ENCODE data around the gene PTPRT.
"Not testable (repeated sequence)": the region's sequence is repeated elsewhere in the genome, so short reads cannot be mapped to it uniquely, and the experiment has no call there.

PTPRT gene

DNA sequence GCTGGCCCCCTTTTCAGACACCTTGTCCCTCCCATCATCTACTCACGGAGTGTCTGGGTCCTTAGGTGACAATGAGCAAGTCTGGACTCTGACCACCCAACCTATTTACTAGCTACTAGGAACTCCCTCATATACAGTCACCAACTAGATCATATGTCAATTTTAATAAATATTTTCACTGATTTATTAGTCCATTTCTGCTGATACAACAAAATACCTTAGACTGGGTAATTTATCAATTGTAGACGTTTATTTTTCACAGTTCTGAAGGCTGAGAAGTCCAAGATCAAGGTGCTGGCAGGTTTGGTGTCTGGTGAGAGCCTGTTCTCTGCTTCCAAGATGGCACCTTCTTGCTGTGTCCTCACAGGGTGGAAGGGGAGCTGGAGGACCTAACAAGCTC, 229.7 kb downstream of the PTPRT start:
- DNase-seq: no peak

DNA sequence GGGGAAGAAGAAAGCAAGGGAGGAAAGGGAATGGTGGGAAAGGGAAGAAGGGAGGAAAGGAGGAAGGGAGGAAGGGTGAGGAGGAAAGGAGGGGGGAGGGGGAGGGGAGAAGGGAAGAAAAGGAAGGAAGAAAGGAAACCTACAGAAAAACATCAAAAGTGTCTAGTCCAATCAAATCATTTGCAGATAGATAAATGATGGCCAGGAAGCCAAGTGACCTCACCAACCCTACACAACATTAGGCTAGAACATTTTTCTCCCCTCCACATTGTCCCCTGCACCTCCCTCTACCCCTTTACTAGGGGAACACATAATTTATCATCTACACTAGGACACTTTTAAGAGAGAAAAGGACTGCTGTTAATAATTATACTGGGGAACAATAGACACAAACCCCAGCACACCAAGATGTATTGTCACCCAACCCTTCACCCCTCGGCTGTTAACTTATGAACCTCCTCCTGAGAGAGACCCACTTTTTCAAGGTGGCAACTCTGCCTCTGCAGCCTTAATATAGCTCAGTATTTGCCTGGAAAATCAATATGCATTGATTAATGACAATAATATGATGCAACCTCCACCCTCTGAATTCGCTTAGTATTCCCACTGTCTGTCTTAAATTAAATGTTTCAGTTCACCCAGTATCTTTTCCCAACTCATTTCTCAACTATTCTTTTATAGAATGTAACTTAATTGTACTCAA, 231.2 kb downstream of the PTPRT start:
- no peak for DNase-seq

DNA sequence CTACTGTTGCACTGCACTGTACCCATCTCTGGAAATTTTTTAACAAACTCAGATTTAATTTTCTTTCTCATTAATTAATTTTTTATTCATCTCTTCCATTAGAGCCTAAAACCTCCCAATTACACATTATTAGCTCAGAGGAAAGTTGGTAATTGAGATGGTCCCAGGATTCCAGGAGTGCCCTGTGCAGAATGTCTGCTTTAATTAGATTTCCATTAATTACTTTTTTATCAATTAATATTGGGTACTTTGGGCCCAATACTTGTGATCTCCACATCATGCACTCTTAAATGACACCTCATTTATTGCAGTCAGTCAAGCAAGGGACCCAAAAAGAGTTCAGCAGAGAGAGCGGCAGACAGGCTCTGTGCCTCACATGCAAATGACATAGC, 232.0 kb downstream of the PTPRT start:
- no peak for DNase-seq

DNA sequence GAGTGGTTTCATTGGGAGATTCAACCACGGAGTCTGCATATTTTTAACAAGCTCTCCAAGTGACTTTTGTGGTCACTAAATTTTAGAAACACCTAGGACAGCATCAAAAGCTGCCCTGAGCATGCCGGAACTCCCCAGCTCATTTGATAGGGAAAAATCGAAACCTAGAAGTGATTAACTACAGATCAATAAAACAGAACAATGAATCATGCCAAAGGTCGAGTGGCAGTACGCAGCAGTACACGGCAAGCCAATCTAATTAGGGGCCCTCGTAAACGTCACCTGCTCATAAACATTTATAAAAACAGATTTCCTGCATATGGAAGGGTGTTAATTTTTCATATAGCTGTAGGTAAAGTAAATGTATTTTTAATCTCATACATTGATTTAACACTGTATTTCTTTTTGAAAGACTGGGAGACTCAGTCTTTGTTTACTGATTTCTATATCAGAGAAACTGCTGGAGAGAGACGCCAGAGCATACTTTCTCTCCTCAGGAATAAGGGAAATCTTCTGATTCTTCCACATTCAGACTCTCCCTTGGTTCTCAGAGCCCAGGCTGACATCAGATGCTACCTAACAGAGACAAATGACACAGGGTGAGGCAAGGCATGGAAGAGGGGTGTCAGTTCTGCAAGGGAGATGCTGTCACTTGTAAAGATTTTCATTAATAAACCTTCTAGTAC, 232.5 kb downstream of the PTPRT start:
- DNase-seq: no peak

DNA sequence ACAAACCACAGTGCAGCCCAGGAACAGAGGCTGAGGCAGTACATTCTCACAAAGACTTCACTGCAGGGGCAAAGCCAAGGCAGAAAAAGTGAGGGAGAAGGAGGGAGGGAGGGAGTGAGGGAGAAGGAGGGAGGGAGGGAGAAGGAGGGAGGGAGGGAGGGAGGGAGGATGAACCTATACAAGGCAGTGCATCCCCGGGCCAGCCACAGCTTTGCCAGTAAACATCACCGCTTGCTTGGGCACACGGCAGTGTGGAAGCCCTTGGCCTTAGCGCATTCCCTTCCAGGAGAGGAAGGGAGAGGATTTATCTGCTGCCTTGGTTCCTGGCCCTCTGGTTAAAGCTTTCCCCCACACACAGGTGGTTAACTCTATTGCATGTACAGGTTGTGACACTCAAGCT, 234.0 kb downstream of the PTPRT start:
- DNase-seq: no peak

DNA sequence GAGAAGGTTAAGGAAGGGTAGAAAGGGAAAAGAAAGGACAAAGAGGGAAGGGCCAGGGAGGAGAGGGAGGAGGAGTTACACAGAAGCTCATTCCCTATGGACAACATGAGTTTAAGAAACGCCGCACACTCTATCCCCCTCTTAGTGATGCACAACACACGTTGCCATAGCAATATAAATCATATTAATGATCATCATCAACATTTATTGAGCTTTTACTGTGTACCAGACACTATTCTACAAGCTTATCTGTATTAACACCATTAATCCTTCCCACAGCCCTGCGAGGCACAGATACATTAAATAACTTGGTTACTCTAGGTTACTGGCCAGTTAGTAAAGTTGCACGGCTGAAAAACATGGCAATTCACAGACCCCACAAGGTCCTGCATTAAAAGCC, 234.8 kb downstream of the PTPRT start:
- DNase-seq: no peak

DNA sequence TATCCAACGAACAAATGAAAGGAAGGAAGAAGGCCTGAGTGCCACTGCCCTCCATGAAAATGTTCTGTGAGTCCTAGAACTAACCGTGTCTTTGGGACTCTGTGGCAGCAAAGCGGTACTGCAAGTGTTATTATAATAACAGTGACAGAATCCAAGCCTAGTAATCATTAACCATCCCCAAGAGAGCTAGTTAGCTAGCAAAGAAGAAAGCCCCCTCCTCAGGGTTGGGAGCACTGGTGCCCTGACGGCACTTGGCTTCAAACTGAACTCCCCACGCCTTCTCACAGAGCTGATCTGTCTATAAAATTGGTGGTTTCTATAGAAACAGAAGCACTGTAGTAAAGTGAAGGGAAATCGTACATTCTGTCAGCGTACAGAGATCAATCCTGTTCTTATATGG, 239.8 kb downstream of the PTPRT start:
- DNase-seq: no peak

DNA sequence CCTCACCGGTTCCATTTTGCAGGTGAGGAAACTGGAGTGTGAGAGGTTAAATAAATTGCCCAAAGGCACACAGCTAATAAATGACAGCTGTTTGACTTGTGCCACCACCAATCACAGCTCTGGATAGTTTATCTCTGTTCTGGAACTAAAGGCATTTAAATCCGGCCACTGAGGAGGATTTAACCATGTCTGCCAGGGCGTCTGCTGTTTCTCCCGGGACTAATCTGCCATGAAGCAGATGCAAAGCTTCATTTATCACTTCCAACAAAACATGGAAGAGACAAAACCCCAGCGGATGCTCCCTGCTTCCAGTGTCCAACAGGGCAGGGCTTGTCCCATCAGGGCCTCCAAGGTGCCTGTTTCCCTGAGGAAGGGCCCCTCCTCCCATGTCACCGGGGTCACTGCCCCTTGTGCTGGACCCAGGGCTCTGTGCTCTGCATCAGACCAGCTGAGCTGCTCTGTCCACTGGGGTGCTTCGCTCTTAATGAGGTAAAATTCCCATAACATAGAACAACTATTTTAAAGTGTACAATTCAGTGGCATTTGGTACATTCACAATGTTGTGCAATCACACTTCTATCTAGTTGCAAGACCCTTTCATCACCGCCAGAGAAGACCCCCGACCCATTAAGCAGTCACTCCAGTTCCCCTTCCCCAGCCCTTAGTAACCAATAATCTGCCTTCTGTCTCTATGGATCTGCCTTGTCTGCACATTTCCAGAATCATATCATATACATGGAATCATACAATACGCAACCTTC, 244.3 kb downstream of the PTPRT start:
- no peak for DNase-seq

DNA sequence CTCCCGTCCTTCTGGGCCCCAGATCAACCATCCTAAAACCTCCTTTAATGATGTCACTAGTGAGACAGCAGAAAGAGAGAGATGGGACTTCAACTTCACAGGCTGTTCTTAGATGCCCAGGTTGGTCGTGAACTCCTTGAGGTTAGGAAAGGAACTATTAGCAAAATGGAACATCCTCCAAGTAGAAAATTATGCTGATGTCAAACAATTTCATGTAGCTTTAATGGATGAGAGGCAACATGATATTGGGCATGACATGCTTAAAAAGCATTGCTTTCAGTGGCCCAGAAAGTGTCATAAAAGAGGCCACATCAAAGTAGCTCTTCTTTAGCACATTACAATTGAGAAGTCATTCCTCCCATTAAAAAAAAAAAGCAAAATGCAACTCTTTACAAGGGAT, 248.1 kb downstream of the PTPRT start:
- DNase-seq: no peak

DNA sequence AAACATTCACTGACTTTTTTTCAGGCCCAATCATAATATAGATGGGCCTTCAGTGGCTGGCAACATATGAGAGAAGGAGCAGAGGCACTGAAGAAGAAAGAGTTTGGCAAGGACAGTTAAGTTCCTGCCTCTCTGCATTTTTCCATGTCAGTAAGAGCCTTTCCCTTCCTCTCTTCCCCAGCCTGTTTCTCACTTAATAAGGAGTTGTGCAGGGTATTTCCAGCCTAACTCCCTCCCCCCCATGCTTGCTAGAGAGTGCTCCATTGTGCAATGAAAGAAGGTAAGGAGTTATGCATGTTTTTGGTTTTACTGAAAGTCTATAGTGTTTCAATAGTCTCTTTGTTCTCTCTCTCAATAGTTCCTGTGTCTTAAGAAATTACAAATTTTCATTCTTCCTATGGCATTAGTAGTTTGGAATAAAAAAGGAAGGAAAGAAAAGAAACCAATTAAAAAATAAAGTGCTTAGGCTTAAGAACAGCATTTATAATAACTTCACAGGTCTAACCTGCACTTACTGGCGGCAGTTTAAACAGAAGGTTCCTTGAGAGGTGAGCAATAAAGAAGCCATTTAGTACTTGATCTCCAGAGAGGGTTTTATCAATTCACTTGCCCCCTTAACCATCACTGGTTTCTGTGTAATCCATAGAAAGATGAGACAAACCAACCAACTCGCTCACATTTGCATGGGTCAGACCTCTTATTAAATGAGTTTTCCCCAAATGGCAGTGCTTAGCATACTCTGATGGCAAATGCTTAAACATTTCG, 251.1 kb downstream of the PTPRT start:
- no peak for DNase-seq

DNA sequence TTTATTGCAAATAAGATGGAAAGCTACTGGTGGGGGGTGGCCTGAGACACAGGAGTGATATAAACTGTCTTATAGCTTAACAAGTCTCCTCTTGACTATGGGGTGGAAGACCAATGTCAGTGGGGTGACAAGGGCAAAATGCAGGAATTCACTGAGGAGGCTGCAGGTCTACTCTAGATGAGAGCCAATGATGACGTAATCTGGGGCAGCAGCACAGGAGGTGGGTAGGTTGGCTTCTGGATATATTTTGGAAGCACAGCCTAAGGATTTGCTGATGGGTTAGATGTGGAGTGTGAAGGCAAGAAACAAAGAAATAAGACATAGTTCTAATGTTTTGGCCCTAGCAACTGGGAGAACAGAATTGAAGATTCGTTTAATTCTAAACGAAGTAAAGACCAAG, 253.2 kb downstream of the PTPRT start:
- DNase-seq: no peak

DNA sequence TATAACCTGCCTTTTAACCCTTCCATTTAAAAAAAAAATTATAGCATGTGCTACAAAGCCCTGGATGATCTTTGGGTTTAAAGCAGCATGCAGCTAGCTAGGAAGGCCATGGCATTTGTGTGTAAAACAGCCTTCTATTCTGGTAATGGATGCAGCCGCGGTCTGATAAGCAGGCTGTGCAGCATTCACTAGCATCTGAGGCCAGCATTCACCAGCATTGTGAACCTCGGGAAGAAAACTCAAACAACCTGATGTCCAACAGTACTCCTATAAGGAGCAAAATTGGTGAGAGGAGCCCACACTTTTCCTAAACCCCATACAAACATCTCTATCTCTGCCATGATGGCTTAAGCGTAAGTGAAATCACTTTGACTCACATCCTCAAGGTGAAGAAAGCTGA, 265.5 kb downstream of the PTPRT start:
- DNase-seq: no peak

DNA sequence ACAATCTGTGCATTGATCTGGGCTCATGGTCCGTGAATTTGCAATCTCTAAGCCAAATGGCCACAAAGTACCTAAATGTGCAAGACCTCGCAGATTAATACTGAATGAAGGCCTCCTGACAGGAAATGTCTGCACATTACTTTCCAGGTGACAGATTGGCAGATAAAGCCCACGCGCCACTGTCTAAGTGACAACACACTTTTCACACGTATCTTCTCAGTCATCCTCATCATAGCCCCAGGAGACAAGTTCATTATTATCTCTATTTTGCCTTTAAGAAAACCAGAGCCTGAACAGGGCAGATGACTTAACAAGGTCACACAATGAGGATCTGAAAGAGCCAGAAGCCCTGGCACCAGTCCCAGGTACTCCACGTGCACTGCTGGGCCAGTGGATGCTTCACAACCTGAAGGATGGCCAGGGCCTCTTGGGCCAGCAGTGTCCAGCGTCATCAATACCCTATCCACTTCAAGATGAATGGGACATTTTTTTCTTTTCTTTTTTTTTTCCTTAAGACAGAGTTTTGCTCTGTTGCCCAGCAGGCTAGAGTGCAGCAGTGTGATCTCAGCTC, 266.3 kb downstream of the PTPRT start:
- no peak for DNase-seq

DNA sequence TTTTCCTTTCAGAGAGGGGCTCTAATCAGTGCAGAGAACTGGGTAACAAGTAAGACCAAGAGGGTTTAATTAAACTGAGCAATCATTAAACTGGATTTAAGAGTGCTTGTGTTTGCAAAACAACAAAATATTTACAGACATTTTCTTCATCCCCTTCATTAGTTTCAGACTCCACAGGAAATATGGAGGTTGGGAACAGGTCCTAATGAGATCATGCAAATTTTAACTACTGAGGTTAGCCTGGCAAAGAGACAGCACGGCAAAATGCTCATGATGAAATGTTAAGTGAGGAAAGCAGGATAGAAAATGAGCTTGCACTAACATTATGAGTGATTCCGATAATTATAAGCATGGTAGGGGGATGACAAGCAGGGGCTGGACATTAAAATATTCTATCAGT, 268.9 kb downstream of the PTPRT start:
- no peak for DNase-seq

DNA sequence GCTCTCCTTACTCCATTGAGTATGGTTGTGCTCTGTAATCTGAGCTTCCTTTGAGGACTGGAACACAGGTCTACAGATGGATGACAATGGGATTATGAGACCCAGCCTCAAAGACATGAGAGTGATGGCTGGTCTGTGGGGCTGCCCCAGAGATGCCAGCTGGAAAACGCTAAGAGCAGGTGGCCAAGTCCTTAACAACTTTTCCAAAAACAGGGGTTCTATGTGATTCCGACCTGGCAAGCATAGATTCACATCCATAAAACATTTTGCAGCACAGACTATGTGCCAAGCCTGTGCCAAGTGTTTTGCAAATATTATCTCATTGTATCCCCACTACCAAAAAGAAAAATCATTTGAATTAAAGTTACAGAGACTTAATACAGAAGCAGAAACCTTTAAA, 270.4 kb downstream of the PTPRT start:
- DNase-seq: no peak

DNA sequence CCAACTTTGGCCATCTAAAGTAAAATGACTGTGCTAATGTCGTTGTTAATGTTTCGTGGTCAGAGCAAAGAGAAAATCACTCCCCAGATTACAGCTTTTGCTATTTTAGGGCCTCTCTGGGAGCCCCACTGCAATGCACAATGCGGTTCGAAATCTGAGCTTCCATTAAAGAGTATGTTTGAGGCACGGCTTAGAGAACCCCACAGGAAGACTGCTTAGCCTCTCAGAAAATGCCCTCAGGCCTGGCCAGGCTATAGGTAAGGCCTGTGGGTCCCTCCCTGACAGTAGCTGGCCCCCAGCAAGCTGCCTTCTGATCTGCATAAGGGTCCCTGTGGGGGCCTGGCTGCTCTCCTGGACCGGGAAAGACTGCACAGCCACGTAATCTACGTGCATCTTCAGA, 274.6 kb downstream of the PTPRT start:
- no peak for DNase-seq

DNA sequence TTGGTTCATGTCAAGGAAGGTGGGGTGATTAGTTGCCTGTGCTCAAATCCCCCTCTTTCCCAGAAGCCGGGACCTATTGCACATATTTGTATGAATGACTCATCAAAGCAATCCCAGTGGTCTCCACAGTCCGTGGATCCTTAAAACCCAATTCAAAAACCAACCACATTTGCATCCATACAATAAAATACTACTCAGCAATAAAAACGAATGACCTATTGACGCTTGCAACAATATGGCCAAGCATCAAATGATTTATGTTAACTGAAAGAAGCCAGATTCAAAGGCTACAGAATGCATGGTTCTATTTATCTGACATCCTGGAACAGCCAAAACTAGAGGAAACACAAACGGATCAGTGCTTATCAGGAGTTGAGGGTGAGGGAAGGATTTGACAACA, 275.4 kb downstream of the PTPRT start:
- DNase-seq: no peak

DNA sequence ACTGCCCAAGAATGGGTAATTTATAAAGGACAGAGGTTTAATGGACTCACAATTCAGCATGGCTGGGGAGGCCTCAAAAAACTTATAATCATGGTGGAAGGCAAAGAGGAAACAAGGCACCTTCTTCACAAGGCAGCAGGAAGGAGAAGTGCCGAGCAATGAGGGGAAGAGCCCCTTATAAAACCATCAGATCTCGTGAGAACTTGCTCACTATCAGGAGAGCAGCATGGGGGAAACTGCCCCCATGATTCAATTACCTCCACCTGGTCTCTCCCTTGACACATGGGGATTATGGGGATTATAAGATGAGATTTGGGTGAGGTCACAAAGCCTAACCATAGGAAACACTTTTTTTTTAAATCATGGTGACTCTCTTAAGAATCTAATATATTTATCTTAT, 278.9 kb downstream of the PTPRT start:
- not testable (repeated sequence) for DNase-seq

DNA sequence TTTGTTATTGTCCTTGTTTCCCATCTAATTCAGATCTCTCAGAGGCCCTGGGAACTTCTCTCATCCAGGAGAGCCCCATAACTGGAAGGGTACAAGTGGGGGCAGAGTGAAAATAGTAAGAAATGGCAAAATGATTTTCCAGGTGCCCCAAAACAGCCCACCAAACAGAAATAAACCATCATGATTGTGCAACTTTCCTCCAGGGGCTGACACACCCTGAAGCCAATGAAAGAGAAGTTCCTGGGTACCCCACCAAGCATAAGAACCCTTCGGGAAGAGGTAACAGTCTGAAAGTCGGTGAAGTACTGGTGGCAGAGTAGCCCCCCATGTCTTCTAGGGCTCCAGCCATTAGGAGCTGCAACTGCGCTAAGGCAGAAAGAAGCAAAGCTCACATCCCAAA, 282.0 kb downstream of the PTPRT start:
- DNase-seq: no peak

DNA sequence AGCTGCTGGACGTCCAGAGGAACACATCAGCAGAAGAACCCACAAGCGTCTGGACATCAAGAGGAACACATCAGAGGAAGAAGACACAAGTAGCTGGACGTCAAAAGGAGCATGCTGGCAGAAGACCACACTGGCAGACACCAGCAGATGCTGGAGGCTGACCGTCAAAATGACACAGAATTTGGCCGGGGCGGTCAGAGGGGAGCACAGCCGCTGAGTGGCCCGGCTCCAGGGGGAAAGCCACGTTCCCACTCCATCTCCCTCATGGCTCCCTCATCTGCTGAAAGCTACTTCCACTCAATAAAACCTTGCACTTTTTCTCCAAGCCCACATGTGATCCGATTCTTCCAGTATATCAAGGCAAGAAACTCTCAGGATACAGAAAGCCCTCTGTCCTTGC, 283.6 kb downstream of the PTPRT start:
- DNase-seq: no peak

DNA sequence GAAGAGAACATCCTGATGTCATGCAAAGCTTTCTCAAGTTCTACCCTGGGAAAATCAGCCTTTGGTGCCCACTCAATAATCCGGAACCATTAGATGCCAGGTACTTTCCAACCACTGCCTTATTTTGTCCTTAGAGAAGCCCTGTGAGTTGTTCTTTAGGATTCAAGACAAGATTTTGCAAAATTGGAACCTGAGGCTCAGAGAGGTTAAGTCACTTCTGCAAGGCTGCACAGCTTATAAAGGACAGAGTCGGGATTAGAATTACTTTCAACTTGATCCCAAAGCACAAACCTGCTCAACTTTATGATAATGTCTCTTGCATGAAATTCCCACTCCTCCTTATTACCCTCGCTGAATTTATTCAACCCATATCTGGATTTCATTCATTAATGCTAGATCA, 287.2 kb downstream of the PTPRT start:
- DNase-seq: no peak

DNA sequence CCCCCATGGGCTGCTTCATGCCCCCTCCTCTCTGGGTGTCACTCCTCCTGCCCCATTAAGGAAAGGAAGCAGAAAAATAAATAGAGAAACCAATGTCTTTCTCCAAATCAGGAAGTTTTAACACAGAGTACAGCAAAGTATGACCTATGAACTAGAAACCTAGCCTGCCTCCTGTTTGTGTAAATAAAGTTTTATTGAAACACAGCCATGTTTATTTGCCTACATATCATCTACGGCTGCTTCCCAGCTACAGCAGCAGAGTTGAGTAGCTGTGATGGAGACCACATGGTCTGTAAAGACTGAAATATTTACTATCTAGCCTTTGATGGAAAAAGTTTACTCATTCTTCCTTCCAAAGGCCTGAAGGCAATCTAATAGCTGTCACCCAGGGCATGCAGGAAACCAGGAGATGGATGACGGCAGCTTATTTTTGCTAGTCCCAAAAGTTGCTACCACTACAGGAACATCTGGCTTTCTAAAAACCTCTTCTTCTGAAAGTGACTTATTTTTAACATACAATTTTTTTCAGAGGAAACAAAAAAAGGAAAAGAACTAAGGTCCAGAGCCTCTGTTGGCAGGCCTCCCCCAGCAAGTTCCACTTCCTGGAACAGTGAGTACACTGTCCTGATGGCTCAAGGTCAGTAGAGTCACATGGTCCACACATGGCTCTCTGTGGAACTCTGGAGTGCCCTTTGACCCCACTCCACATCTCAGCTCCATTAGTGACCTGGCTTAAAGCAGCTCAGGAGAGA, 287.8 kb downstream of the PTPRT start:
- DNase-seq: no peak

Measured in activated CD4-positive, alpha-beta T cell treated with anti-CD3 and anti-CD28 coated beads, Interleukin-10, Interleukin-2, amounts not matched to agents 100 ng/mL and 50 ng/mL, durations not matched to agents 16 hours and 8 hours (primary cell).